HUES64 (cell line): Measurements from ENCODE around the gene E2F8. TPM values are rescaled to one million over a fixed set of nuclear protein-coding genes. Genes with fewer than 3 reads are reported as not detected.

Experiments used
- H3K27ac ChIP-seq: 2 replicates; pipeline ENCODE4 v1.7.0; 2013; ENCODE audit warnings: low read depth, low read length, inconsistent platforms
- H3K27me3 ChIP-seq: 2 replicates; pipeline ENCODE4 v1.6.1; 2013; ENCODE audit warnings: mild to moderate bottlenecking, low read length; ENCODE audit not compliant: insufficient read depth
- H3K36me3 ChIP-seq: 2 replicates; pipeline ENCODE4 v1.6.1; 2013; ENCODE audit warnings: mild to moderate bottlenecking, low read length; ENCODE audit not compliant: insufficient read depth
- H3K4me1 ChIP-seq: 2 replicates; pipeline ENCODE4 v1.6.1; 2013; ENCODE audit warnings: mild to moderate bottlenecking, low read length, moderate library complexity; ENCODE audit not compliant: insufficient read depth
- H3K4me3 ChIP-seq: 2 replicates; pipeline ENCODE4 v1.5.1; 2013; ENCODE audit warnings: mild to moderate bottlenecking, low read length, moderate library complexity
- H3K9ac ChIP-seq: 2 replicates; pipeline ENCODE4 v1.6.1; 2013; ENCODE audit warnings: mild to moderate bottlenecking, low read depth, low read length
- H3K9me3 ChIP-seq: 2 replicates; pipeline ENCODE4 v1.6.1; 2013; ENCODE audit warnings: low read depth, low read length; ENCODE audit not compliant: insufficient read depth
- WGBS: fragments of 150-250, 120-280 bp; methylation state at CpG from one replicate; pipeline ENCODE4 v1.1.7; 2013; ENCODE audit warnings: missing lambda C conversion rate; 5-methylcytosine and 5-hydroxymethylcytosine counted together
- polyA plus RNA-seq, 2 experiments: library from polyadenylated mRNA; stranded (reverse); fragments of 50-300 nt; gene quantifications; one replicate each; pipeline ENCODE4 v1.2.3, GENCODE V29; 2013

E2F8 gene
- 6.1 TPM for polyA plus RNA-seq (2013, experiment 1 of 2)
- 5.8 TPM for polyA plus RNA-seq (2013, experiment 2 of 2)

GRCh38 chr11:19240420-19241259 is at the start of gene E2F8:
E2F8 (minus strand) TSS chr11:19240945; CDS start chr11:19240121, 824 bp downstream.
- H3K9me3 ChIP-seq: no peaks in the 10 kb centered on the region
- under 1% methylated on average over 56 of the region's 59 CpGs for WGBS
- H3K9ac ChIP-seq: peak within 1 kb of the TSS; percentile 83
- H3K4me3 ChIP-seq: peak within 1 kb of the TSS; percentile 81
- peaks cover 17% of the 10 kb centered on the region for H3K36me3 ChIP-seq
- H3K4me1 ChIP-seq: peaks cover 3% of the 10 kb centered on the region; the same call in 1 of the 2 replicates
- peak within 1 kb of the TSS; percentile 91; the same call in 1 of the 2 replicates for H3K27ac ChIP-seq
- peaks cover 40% of the 10 kb centered on the region for H3K27me3 ChIP-seq

DNA sequence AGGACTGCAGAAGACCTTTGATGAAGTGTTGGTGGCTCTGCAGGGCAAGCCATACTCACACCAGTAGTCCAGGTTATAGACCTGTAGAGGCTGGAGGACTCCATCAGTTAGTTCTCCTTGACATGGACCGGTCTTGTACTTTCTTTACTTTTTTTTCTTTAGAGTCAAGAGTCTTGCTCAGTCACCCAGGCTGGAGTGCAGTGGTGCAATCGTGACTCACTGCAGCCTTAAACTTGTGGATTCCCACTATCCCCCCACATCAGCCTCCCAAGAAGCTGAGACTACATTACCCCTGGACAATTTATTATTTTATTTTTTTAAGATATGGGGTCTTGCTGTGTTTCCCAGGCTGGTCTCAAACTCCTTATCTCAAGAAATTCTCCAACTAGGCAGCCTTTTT is 49.6 kb upstream of the E2F8 start:
- no peaks in the 10 kb centered on the region for H3K36me3 ChIP-seq
- no peak overlapping the region for H3K27ac ChIP-seq
- no peak overlapping the region for H3K4me3 ChIP-seq
- 90% methylated on average over 2 of the region's 2 CpGs for WGBS
- H3K4me1 ChIP-seq: no peaks in the 10 kb centered on the region
- H3K9ac ChIP-seq: no peak overlapping the region
- no peaks in the 10 kb centered on the region for H3K9me3 ChIP-seq
- peaks cover 3% of the 10 kb centered on the region for H3K27me3 ChIP-seq

GRCh38 chr11:19288256-19288655 is 47.5 kb upstream of the E2F8 start:
- H3K27ac ChIP-seq: no peak overlapping the region
- H3K36me3 ChIP-seq: no peaks in the 10 kb centered on the region
- WGBS: 68% methylated on average over 3 of the region's 3 CpGs
- H3K9me3 ChIP-seq: no peaks in the 10 kb centered on the region
- H3K4me1 ChIP-seq: no peaks in the 10 kb centered on the region
- no peaks in the 10 kb centered on the region for H3K27me3 ChIP-seq
- no peak overlapping the region for H3K4me3 ChIP-seq
- H3K9ac ChIP-seq: no peak overlapping the region

GRCh38 chr11:19286411-19286810 is 45.7 kb upstream of the E2F8 start:
- Histone ChIP-seq H3K4me1 (no peaks in the 10 kb centered on the region; the same call in 1 of the 2 replicates), H3K4me3 (no peak overlapping the region), H3K27ac (no peak overlapping the region), H3K9ac (no peak overlapping the region), H3K27me3 (no peaks in the 10 kb centered on the region), H3K36me3 (no peaks in the 10 kb centered on the region), H3K9me3 (no peaks in the 10 kb centered on the region)
- 96% methylated on average over 4 of the region's 4 CpGs for WGBS

DNA sequence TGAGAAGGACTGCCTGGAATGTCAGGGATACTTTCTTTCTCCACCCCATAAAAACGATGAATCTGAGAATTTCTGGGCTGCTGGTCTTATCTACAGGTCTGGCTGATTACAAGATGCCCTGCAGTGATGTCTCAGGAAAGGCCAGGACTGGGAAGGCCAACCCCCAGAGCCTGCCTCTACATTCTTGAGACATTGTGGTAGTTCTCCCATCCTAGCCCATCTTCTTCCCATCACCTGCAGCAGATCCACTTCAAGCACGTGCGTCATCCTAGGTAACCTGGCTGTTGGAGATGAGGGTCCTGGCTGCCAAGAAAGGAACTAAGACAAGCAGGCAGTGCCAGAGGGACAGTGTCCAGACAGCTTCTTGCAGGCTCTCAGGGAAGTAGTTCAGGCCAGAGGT is 44.1 kb upstream of the E2F8 start:
- no peak overlapping the region for H3K9ac ChIP-seq
- no peaks in the 10 kb centered on the region for H3K36me3 ChIP-seq
- H3K4me1 ChIP-seq: peaks cover 14% of the 10 kb centered on the region
- WGBS: 90% methylated on average over 3 of the region's 3 CpGs
- H3K9me3 ChIP-seq: no peaks in the 10 kb centered on the region
- H3K4me3 ChIP-seq: no peak overlapping the region
- no peaks in the 10 kb centered on the region for H3K27me3 ChIP-seq
- H3K27ac ChIP-seq: no peak overlapping the region

DNA sequence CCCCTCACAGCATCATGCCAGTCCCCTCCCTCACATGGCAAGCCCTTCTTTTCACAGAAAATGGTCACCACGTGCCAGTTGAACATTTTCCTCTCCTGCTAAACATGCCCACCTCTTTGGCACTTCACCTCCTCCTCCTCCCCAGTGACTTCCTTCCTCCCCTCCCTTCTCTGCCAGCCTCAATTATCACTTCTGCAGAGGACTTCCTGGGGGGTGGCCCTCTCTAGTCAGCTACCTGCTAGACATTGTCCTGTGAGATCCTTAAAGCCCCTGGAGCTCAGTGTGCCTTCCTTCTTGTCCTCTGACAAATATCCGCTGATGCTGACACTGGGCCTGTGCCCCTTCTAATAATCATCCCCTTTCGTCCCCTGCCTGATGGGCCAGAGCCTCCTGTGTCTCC is 43.2 kb upstream of the E2F8 start:
- no peak overlapping the region for H3K4me3 ChIP-seq
- H3K36me3 ChIP-seq: no peaks in the 10 kb centered on the region
- H3K4me1 ChIP-seq: peaks cover 20% of the 10 kb centered on the region
- H3K27ac ChIP-seq: no peak overlapping the region
- H3K27me3 ChIP-seq: no peaks in the 10 kb centered on the region
- H3K9ac ChIP-seq: no peak overlapping the region
- no peaks in the 10 kb centered on the region for H3K9me3 ChIP-seq
- 56% methylated on average over 3 of the region's 3 CpGs for WGBS

DNA sequence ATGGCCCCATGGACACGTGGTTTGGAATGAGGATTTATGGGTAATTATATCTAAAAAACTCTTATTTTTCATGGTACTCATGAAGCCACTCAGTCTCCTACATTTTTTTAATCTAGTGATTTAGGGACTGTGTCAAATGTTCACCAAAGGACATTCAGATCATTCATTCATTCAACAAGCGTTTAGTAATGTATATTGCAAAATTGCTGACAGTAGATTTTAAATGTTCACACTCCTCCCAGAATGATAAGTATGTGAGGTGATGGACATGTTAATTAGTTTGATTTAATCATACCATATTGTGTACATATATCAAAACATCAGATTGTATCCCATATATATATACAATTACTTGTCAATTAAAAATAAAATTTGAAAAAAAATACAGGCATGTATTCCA is 40.8 kb upstream of the E2F8 start:
- WGBS: no CpG with 5 or more reads among the region's 2 CpGs
- Histone ChIP-seq H3K27ac (no peak overlapping the region), H3K9ac (no peak overlapping the region), H3K36me3 (no peaks in the 10 kb centered on the region), H3K4me3 (no peak overlapping the region), H3K4me1 (peaks cover 20% of the 10 kb centered on the region), H3K9me3 (no peaks in the 10 kb centered on the region), H3K27me3 (no peaks in the 10 kb centered on the region)

DNA sequence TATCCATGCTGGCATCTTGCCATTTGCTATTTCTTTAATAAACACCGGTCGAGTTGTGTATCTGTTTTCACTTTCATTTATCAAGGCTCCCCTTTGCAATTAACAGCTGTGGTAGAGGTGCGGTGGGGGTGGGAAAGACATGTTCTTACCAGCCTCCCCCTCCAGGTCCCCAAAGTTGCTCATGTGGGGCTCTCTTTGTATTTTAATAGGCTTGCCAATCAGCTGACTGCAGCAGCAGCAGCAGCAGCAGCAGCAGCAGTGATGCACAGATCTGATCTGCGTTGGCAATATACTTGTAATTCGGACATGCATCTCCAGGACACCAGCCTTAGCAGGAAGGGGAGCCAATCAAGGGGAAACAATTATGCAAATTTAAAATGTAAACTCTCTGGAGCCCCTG is 40.3 kb upstream of the E2F8 start:
- 90% methylated on average over 5 of the region's 5 CpGs for WGBS
- H3K36me3 ChIP-seq: no peaks in the 10 kb centered on the region
- H3K27ac ChIP-seq: no peak overlapping the region
- no peak overlapping the region for H3K4me3 ChIP-seq
- H3K4me1 ChIP-seq: peaks cover 20% of the 10 kb centered on the region
- no peaks in the 10 kb centered on the region for H3K9me3 ChIP-seq
- no peaks in the 10 kb centered on the region for H3K27me3 ChIP-seq
- no peak overlapping the region for H3K9ac ChIP-seq

DNA sequence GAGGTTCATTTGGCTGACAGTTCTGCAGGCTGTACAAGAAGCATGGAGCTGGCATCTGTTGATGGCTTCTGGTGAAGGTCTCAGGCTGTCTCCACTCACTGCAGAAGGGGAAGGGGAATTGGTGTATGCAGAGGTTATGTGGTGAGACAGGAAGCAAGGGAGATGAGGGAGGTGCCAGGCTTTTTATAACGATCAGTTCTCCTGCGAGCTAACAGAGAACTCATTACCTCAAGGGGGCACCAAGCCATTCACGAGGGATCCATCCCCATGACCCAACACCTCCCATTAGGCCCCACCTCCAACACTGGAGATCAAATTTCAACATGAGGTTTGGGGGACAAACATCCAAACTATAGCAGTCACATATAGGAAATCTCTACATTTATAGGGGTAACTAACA is 38.7 kb upstream of the E2F8 start:
- H3K27me3 ChIP-seq: no peaks in the 10 kb centered on the region
- H3K36me3 ChIP-seq: no peaks in the 10 kb centered on the region
- no peaks in the 10 kb centered on the region for H3K9me3 ChIP-seq
- H3K4me3 ChIP-seq: no peak overlapping the region
- H3K27ac ChIP-seq: no peak overlapping the region
- H3K4me1 ChIP-seq: peaks cover 20% of the 10 kb centered on the region
- 45% methylated on average over 3 of the region's 3 CpGs for WGBS
- H3K9ac ChIP-seq: no peak overlapping the region

GRCh38 chr11:19276859-19277808 is 36.4 kb upstream of the E2F8 start:
- Histone ChIP-seq H3K36me3 (no peaks in the 10 kb centered on the region), H3K9ac (no peak overlapping the region), H3K27me3 (no peaks in the 10 kb centered on the region), H3K27ac (no peak overlapping the region), H3K9me3 (no peaks in the 10 kb centered on the region), H3K4me3 (no peak overlapping the region), H3K4me1 (peaks cover 20% of the 10 kb centered on the region)
- WGBS: 87% methylated on average over 8 of the region's 8 CpGs

GRCh38 chr11:19275496-19275895 is 34.8 kb upstream of the E2F8 start:
- Histone ChIP-seq H3K9me3 (no peaks in the 10 kb centered on the region), H3K27ac (no peak overlapping the region), H3K9ac (no peak overlapping the region), H3K4me1 (peaks cover 12% of the 10 kb centered on the region), H3K4me3 (no peak overlapping the region), H3K36me3 (no peaks in the 10 kb centered on the region), H3K27me3 (no peaks in the 10 kb centered on the region)
- 88% methylated on average over 4 of the region's 4 CpGs for WGBS
